Limb (tissue), 2 donors: ENCODE data around the gene RNASEH2A.
"Not testable (repeated sequence)": the region's sequence is repeated elsewhere in the genome, so short reads cannot be mapped to it uniquely, and the experiment has no call there.

Experiments
- DNase-seq, 2 donors: peaks; one replicate each; pipeline ENCODE4 v3.0.0-alpha.2; 2016; ENCODE audit errors: extremely low spot score in 2 of 2

The RNASEH2A gene

GRCh38 chr19:12793290-12794195 is 12.8 kb upstream of the RNASEH2A start:
- DNase-seq: peak; percentile 89 to 97

- DNase-seq: no peak
Observed at GRCh38 chr19:12794196-12794941, 12.0 kb upstream of the RNASEH2A start.

- no peak for DNase-seq
Observed at GRCh38 chr19:12794971-12795381, 11.4 kb upstream of the RNASEH2A start.

GRCh38 chr19:12796146-12797071 is 10.0 kb upstream of the RNASEH2A start:
- peak; percentile 85 to 86 for DNase-seq

- DNase-seq: no peak
Observed at GRCh38 chr19:12797141-12797587, 9.2 kb upstream of the RNASEH2A start.

- DNase-seq: not testable (repeated sequence)
Observed at GRCh38 chr19:12797607-12798006, 8.8 kb upstream of the RNASEH2A start.

- DNase-seq: no peak
Observed at GRCh38 chr19:12799742-12800465, 6.5 kb upstream of the RNASEH2A start.

- no peak for DNase-seq
Observed at GRCh38 chr19:12800466-12800770, 6.0 kb upstream of the RNASEH2A start.

- no peak for DNase-seq
Observed at GRCh38 chr19:12800923-12801465, 5.4 kb upstream of the RNASEH2A start.

GRCh38 chr19:12801466-12802266 is 4.7 kb upstream of the RNASEH2A start, which contains the start of the genes PRDX2 and THSD8:
PRDX2 (minus strand) TSS chr19:12801800; CDS start chr19:12801261, 539 bp downstream.
THSD8 (plus strand) TSS chr19:12802069; CDS start chr19:12802072, 3 bp downstream.
- peak; percentile 78 to 92 for DNase-seq

- no peak for DNase-seq
Observed at GRCh38 chr19:12802267-12803106, 3.9 kb upstream of the RNASEH2A start.

- no peak for DNase-seq
Observed at GRCh38 chr19:12804051-12804450, 2.3 kb upstream of the RNASEH2A start.

GRCh38 chr19:12815088-12815487 is 8.7 kb downstream of the RNASEH2A start:
- no peak for DNase-seq

GRCh38 chr19:12817188-12817587 is 10.8 kb downstream of the RNASEH2A start:
- DNase-seq: not testable (repeated sequence)

- DNase-seq: not testable (repeated sequence)
Observed at GRCh38 chr19:12817810-12818209, 11.4 kb downstream of the RNASEH2A start.

- DNase-seq: no peak
Observed at GRCh38 chr19:12821761-12822160, 15.4 kb downstream of the RNASEH2A start.

GRCh38 chr19:12825254-12826131 is 19.1 kb downstream of the RNASEH2A start:
- peak in 1 of 2 donors; percentile 55 for DNase-seq
